HepG2 (cell line): ENCODE results near the gene SREBF1. TPM values are rescaled to one million over a fixed set of nuclear protein-coding genes. Genes with fewer than 3 reads are reported as not detected.
A peak's percentile ranks its signal among the peaks of the same experiment; 100 is the strongest.

Experiments
- CBFB ChIP-seq: sonication (generic); formaldehyde crosslinking; IDR thresholded peaks from 2 replicates; pipeline ENCODE4 v1.4.0; 2020; ENCODE audit warnings: missing genetic modification reagents
- CBX5 ChIP-seq: sonication (generic); formaldehyde crosslinking; IDR thresholded peaks from 2 replicates; pipeline ENCODE4 v1.4.0; 2020; ENCODE audit warnings: missing genetic modification reagents, borderline replicate concordance
- CCDC6 ChIP-seq: sonication (generic); formaldehyde crosslinking; IDR thresholded peaks from 2 replicates; pipeline ENCODE4 v1.8.1; 2022; ENCODE audit warnings: mild to moderate bottlenecking, missing genetic modification reagents, moderate library complexity
- DMAP1 ChIP-seq: IDR thresholded peaks from 2 replicates; pipeline ENCODE4 v1.6.1; 2016
- GLMP ChIP-seq: sonication (generic); formaldehyde crosslinking; IDR thresholded peaks from 2 replicates; pipeline ENCODE4 v1.9.0; 2021; ENCODE audit warnings: missing genetic modification reagents, mild to moderate bottlenecking, borderline replicate concordance
- HDAC2 ChIP-seq: sonication (generic); formaldehyde crosslinking; IDR thresholded peaks from 2 replicates; pipeline ENCODE4 v1.4.0; 2020; ENCODE audit warnings: missing genetic modification reagents
- HOXA3 ChIP-seq: sonication (generic); formaldehyde crosslinking; IDR thresholded peaks from 2 replicates; pipeline ENCODE4 v1.5.0; 2020; ENCODE audit warnings: missing genetic modification reagents
- MED8 ChIP-seq: sonication (generic); formaldehyde crosslinking; IDR thresholded peaks from 2 replicates; pipeline ENCODE4 v1.8.1; 2023; ENCODE audit warnings: mild to moderate bottlenecking, missing genetic modification reagents; ENCODE audit not compliant: insufficient replicate concordance
- MEF2D ChIP-seq: sonication (generic); formaldehyde crosslinking; IDR thresholded peaks from 2 replicates; pipeline ENCODE4 v1.5.1; 2020; ENCODE audit warnings: mild to moderate bottlenecking, missing genetic modification reagents
- MXD3 ChIP-seq: IDR thresholded peaks from 2 replicates; pipeline ENCODE4 v1.6.1; 2016; ENCODE audit warnings: mild to moderate bottlenecking, missing biosample characterization, missing genetic modification reagents
- NONO ChIP-seq, 2 experiments: fragments of 450-650 bp in 1 of 2; sonication (generic) in 1 of 2; formaldehyde crosslinking in 1 of 2; IDR thresholded peaks in 1 of 2; conservative IDR thresholded peaks in 1 of 2; 2 replicates each; pipeline versions ENCODE4 v1.6.1 to v1.8.0; 2017 to 2022; ENCODE audit warnings: mild to moderate bottlenecking in 1 of 2, missing genetic modification reagents in 1 of 2, moderate library complexity in 1 of 2
- POLR2G ChIP-seq: fragments of 200-400 bp; formaldehyde crosslinking; IDR thresholded peaks from 2 replicates; pipeline ENCODE4 v1.6.1; 2018; ENCODE audit warnings: mild to moderate bottlenecking, low read depth, low read length, moderate library complexity
- SKI ChIP-seq: fragments of 450-650 bp; IDR thresholded peaks from one replicate; pipeline ENCODE4 v1.6.1; 2018; ENCODE audit warnings: mild to moderate bottlenecking; ENCODE audit not compliant: partially characterized antibody
- TARDBP ChIP-seq: sonication (generic); formaldehyde crosslinking; IDR thresholded peaks from 2 replicates; pipeline ENCODE4 v1.8.0; 2022; ENCODE audit warnings: mild to moderate bottlenecking, missing genetic modification reagents
- THAP7 ChIP-seq: sonication (generic); formaldehyde crosslinking; IDR thresholded peaks from 2 replicates; pipeline ENCODE4 v1.8.1; 2023; ENCODE audit warnings: mild to moderate bottlenecking, missing genetic modification reagents
- ZBTB2 ChIP-seq: sonication (generic); formaldehyde crosslinking; IDR thresholded peaks from 2 replicates; pipeline ENCODE4 v1.8.0; 2022; ENCODE audit warnings: low read depth, missing genetic modification reagents
- ZNF24 ChIP-seq: fragments of 450-650 bp; IDR thresholded peaks from 2 replicates; pipeline ENCODE4 v1.6.1; 2017; ENCODE audit warnings: antibody characterized with exemption, mild to moderate bottlenecking
- ZNF280B ChIP-seq: sonication (generic); formaldehyde crosslinking; IDR thresholded peaks from 2 replicates; pipeline ENCODE4 v1.5.0; 2020; ENCODE audit warnings: missing genetic modification reagents, mild to moderate bottlenecking, borderline replicate concordance
- ZNF552 ChIP-seq: sonication (generic); formaldehyde crosslinking; IDR thresholded peaks from 2 replicates; pipeline ENCODE4 v1.9.0; 2022; ENCODE audit warnings: missing genetic modification reagents, mild to moderate bottlenecking, borderline replicate concordance
- ZNF768 ChIP-seq: sonication (generic); formaldehyde crosslinking; IDR thresholded peaks from 2 replicates; pipeline ENCODE4 v1.4.0; 2020; ENCODE audit warnings: missing genetic modification reagents
- polyA plus RNA-seq, 8 experiments: library from polyadenylated mRNA; depleted of rRNA in 3 of 8; stranded (reverse) in 7 of 8; unstranded in 1 of 8; fragments of >200 nt; fragmentation: Illumina TruSeq in 4 of 8; extraction: Trizol in 4 of 8; gene quantifications; 2 replicates each; pipeline versions ENCODE4 v1.2.1 to v1.2.3, GENCODE V29; 2011 to 2016; ENCODE audit warnings: low read depth in 4 of 8, missing spikeins in 1 of 8, mixed read lengths in 1 of 8; ENCODE audit not compliant: insufficient read depth in 1 of 8
- total RNA-seq, 5 experiments: library from RNA; depleted of rRNA; stranded (reverse); fragments of >200 nt; fragmentation: Illumina TruSeq; extraction: Trizol; gene quantifications; 2 replicates each; pipeline ENCODE4 v1.2.3, GENCODE V29; 2016; ENCODE audit warnings: low read depth in 1 of 5
- TF ChIP-seq, protein P1 (sequence below): sonication (generic); formaldehyde crosslinking; IDR thresholded peaks from 2 replicates; pipeline ENCODE4 v1.4.0; 2020; ENCODE audit warnings: missing genetic modification reagents

Gene SREBF1
- total and polyA plus RNA-seq, 2 of the 13 experiments (the other 11 are each of a cell fraction or from before 2014, with no cell fraction given), result 34.3 to 38.0 TPM

- no peak for TF ChIP-seq GLMP
- TF ChIP-seq CBX5 (CRISPR knock-in tag), result peak; percentile 63; the same call in 1 of the 2 replicates
- TF ChIP-seq MED8 (CRISPR knock-in tag), result peak; percentile 77
- TF ChIP-seq ZBTB2 (CRISPR knock-in tag), result peak; percentile 93
- peak; percentile 89 for TF ChIP-seq SKI
- peak; percentile 74 for TF ChIP-seq MXD3
- TF ChIP-seq ZNF24, result 0 out of 2 replicates have a peak, but pooled peaks have one; percentile 17
- TF ChIP-seq ZNF552 (CRISPR knock-in tag), result no peak
- 0 out of 2 replicates have a peak, but pooled peaks have one; percentile 61 for TF ChIP-seq THAP7
- TF ChIP-seq CCDC6, result peak; percentile 87; the same call in 1 of the 2 replicates
- peak; percentile 89 for TF ChIP-seq ZNF768 (CRISPR knock-in tag)
- TF ChIP-seq HOXA3, result peak; percentile 60; the same call in 1 of the 2 replicates
- TF ChIP-seq TARDBP (CRISPR knock-in tag), result peak; percentile 62
- TF ChIP-seq POLR2G, result peak; percentile 98
- TF ChIP-seq, protein P1, sequence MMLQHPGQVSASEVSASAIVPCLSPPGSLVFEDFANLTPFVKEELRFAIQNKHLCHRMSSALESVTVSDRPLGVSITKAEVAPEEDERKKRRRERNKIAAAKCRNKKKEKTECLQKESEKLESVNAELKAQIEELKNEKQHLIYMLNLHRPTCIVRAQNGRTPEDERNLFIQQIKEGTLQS (CRISPR knock-in tag), result no peak; the same call in 1 of the 2 replicates
- TF ChIP-seq CBFB (CRISPR knock-in tag), result 0 out of 2 replicates have a peak, but pooled peaks have one; percentile 4
- TF ChIP-seq NONO (IDR thresholded peaks at IDR 0.05), result no peak
- TF ChIP-seq NONO (CRISPR knock-in tag; conservative IDR thresholded peaks at IDR 0.05), result peak; percentile 95
- TF ChIP-seq DMAP1 (CRISPR knock-in tag), result peak; percentile 51
- peak; percentile 39; the same call in 1 of the 2 replicates for TF ChIP-seq MEF2D (CRISPR knock-in tag)
- TF ChIP-seq ZNF280B (CRISPR knock-in tag), result peak; percentile 1; the same call in 1 of the 2 replicates
- TF ChIP-seq HDAC2 (CRISPR knock-in tag), result peak; percentile 84
Observed at GRCh38 chr17:17839791-17840707, 3.3 kb upstream of the SREBF1 start (continued).
